WTC11 (cell line): ENCODE data around the gene NCOA6. TPM values are rescaled to one million over a fixed set of nuclear protein-coding genes. Genes with fewer than 3 reads are reported as not detected.

Experiments
- ATAC-seq: fragments of 200-7000 bp; cut with Tn5 transposase; 2 replicates; pipeline ENCODE4 v1.10.0; 2021; ENCODE audit warnings: mild to moderate bottlenecking, moderate library complexity
- CTCF ChIA-PET: fragments of 300-600 bp; sonication (Branson Sonifier 250); formaldehyde crosslinking; loops from one replicate; lab custom pipeline; 2021; ENCODE audit warnings: antibody characterized with exemption; lab: Charles Lee
- POLR2A ChIA-PET: fragments of 350-600 bp; sonication (Branson Sonifier 250); formaldehyde crosslinking; loops from one replicate; lab custom pipeline; 2021; ENCODE audit warnings: antibody characterized with exemption; lab: Charles Lee
- DNase-seq: peaks from one replicate; pipeline ENCODE4 v3.0.0; 2021; ENCODE audit warnings: low spot score
- H3K27ac Mint-ChIP-seq: 2 replicates; pipeline ENCODE4 v1.8.0; 2021; ENCODE audit warnings: mixed read lengths
- H3K27me3 Mint-ChIP-seq: 2 replicates; pipeline ENCODE4 v1.8.0; 2021; ENCODE audit warnings: low read depth, mild to moderate bottlenecking, moderate library complexity, mixed read lengths
- H3K36me3 Mint-ChIP-seq: 2 replicates; pipeline ENCODE4 v1.8.0; 2021; ENCODE audit warnings: mixed read lengths
- H3K4me1 Mint-ChIP-seq: 2 replicates; pipeline ENCODE4 v1.8.0; 2022; ENCODE audit warnings: mixed read lengths
- H3K4me3 Mint-ChIP-seq: 2 replicates; pipeline ENCODE4 v1.8.0; 2021; ENCODE audit warnings: mild to moderate bottlenecking, moderate library complexity, mixed read lengths
- H3K9me3 Mint-ChIP-seq: 2 replicates; pipeline ENCODE4 v1.8.0; 2021; ENCODE audit warnings: mixed read lengths
- GTF2I ChIP-seq: fragments of 250-450 bp; sonication (Bioruptor Pico); conservative IDR thresholded peaks from 2 replicates; pipeline ENCODE4 v1.4.0; 2021; ENCODE audit warnings: mild to moderate bottlenecking
- JAZF1 ChIP-seq: fragments of 250-450 bp; sonication (Bioruptor Pico); IDR thresholded peaks from 2 replicates; pipeline ENCODE4 v1.9.0; 2021; ENCODE audit warnings: moderate library complexity, mild to moderate bottlenecking, inconsistent platforms
- JUN ChIP-seq: sonication (generic); formaldehyde crosslinking; IDR thresholded peaks from 2 replicates; pipeline ENCODE4 v1.8.0; 2023; ENCODE audit warnings: mild to moderate bottlenecking, missing genetic modification reagents
- SMAD4 ChIP-seq: sonication (generic); formaldehyde crosslinking; IDR thresholded peaks from 2 replicates; pipeline ENCODE4 v1.8.0; 2022; ENCODE audit warnings: mild to moderate bottlenecking, missing genetic modification reagents
- USF1 ChIP-seq: sonication (generic); formaldehyde crosslinking; IDR thresholded peaks from 2 replicates; pipeline ENCODE4 v1.8.0; 2022; ENCODE audit warnings: mild to moderate bottlenecking, missing genetic modification reagents
- ZBTB21 ChIP-seq: sonication (generic); formaldehyde crosslinking; IDR thresholded peaks from 2 replicates; pipeline ENCODE4 v1.8.1; 2023; ENCODE audit warnings: mild to moderate bottlenecking, missing genetic modification reagents, borderline replicate concordance
- ZNF121 ChIP-seq: sonication (generic); formaldehyde crosslinking; IDR thresholded peaks from 2 replicates; pipeline ENCODE4 v1.8.0; 2023; ENCODE audit warnings: missing genetic modification reagents
- ZNF138 ChIP-seq: sonication (generic); formaldehyde crosslinking; conservative IDR thresholded peaks from 2 replicates; pipeline ENCODE4 v1.8.1; 2022; ENCODE audit warnings: mild to moderate bottlenecking, moderate library complexity, missing genetic modification reagents
- total RNA-seq: library from RNA; stranded (reverse); gene quantifications from 3 replicates; pipeline ENCODE4 v1.2.3, GENCODE V29; 2021
- TF ChIP-seq, protein P1 (sequence below): sonication (generic); formaldehyde crosslinking; IDR thresholded peaks from 2 replicates; pipeline ENCODE4 v1.8.1; 2022; ENCODE audit warnings: mild to moderate bottlenecking, moderate library complexity, missing genetic modification reagents
- TF ChIP-seq, protein P2 (sequence below): fragments of 250-450 bp; sonication (Bioruptor Pico); IDR thresholded peaks from 2 replicates; pipeline ENCODE4 v1.9.0; 2021; ENCODE audit warnings: mild to moderate bottlenecking, borderline replicate concordance
- TF ChIP-seq, protein P3 (sequence below): sonication (generic); formaldehyde crosslinking; IDR thresholded peaks from 2 replicates; pipeline ENCODE4 v1.8.1; 2022; ENCODE audit warnings: mild to moderate bottlenecking, missing genetic modification reagents, moderate library complexity, borderline replicate concordance
- TF ChIP-seq, protein P4 (sequence below): fragments of 250-450 bp; sonication (Bioruptor Pico); IDR thresholded peaks from 2 replicates; pipeline ENCODE4 v1.9.0; 2021; ENCODE audit warnings: mild to moderate bottlenecking

NCOA6 gene
- total RNA-seq, 1 experiment from 2014 or later: 10.1 TPM

DNA sequence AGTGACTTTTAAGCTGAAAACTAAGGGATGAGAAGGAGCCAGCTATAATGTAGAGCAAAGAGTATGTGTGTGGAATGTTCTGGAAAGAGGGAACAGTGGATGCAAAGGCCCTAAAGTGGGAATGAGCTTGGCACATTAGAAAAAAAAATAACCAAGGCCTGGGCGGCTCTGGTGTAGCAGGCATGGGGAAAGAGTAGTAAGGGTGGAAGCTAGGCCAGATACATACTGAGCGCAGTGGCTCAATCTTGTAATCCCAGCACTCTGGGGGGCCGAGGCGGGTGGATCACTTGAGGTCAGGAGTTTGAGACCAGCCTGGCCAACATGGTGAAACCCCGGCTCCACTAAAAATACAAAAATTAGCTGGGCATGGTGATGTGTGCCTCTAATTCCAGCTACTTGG, 38.8 kb upstream of the NCOA6 start (continued):
- TF ChIP-seq USF1 (CRISPR knock-in tag): no peak
- no peak for TF ChIP-seq ZBTB21 (CRISPR knock-in tag)
- TF ChIP-seq, protein P1, sequence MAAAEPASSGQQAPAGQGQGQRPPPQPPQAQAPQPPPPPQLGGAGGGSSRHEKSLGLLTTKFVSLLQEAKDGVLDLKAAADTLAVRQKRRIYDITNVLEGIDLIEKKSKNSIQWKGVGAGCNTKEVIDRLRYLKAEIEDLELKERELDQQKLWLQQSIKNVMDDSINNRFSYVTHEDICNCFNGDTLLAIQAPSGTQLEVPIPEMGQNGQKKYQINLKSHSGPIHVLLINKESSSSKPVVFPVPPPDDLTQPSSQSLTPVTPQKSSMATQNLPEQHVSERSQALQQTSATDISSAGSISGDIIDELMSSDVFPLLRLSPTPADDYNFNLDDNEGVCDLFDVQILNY: no peak

DNA sequence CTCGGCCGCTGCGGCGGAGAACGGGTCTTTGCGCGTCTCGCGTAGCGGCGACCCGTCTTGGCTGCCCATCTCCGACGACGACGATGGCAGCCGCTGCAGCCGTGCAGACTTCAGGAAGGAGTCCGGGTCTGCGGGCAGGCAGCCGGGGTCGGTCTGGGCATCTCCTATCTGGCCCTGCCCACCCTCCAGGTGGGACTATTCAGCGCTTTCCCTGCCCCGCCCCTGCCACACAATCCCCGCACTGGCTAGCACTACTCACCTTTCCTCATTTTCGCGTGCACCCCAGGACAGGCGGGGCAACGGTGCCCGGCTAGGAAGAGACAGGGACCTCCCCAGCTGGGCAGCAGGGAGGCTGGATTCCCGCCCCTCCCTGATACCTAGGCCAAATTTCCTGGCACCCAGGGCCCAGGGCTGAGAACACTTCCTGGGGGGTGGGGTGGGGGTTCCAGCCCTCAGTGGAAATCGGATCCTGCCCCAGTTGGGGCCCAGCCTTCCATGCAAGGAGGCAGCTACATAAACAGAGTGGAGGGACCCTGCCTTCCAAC, 38.0 kb upstream of the NCOA6 start:
- POLR2A ChIA-PET: interaction anchor here (0.6 kb wide), 1 partner anchor 165 kb away, joined by 3 read pairs; no protein-coding TSS in a partner anchor
- peak; percentile 36 for DNase-seq

More for the DNA sequence above, 38.0 kb upstream of the NCOA6 start:
- CTCF ChIA-PET: interaction anchor here (1.1 to 3.5 kb wide), 6 partner anchors 9 to 135 kb away, joined by 3 to 24 read pairs (median 5); partner anchors contain the start of genes ACSS2, GGT7, GSS and MYH7B
- ATAC-seq: peak; percentile 79
- TF ChIP-seq JAZF1 (CRISPR knock-in tag) (no peak), JUN (CRISPR knock-in tag) (no peak), ZNF138 (CRISPR knock-in tag) (no peak), GTF2I (CRISPR knock-in tag) (no peak), ZNF121 (no peak), SMAD4 (CRISPR knock-in tag) (no peak)
- TF ChIP-seq, protein P2, sequence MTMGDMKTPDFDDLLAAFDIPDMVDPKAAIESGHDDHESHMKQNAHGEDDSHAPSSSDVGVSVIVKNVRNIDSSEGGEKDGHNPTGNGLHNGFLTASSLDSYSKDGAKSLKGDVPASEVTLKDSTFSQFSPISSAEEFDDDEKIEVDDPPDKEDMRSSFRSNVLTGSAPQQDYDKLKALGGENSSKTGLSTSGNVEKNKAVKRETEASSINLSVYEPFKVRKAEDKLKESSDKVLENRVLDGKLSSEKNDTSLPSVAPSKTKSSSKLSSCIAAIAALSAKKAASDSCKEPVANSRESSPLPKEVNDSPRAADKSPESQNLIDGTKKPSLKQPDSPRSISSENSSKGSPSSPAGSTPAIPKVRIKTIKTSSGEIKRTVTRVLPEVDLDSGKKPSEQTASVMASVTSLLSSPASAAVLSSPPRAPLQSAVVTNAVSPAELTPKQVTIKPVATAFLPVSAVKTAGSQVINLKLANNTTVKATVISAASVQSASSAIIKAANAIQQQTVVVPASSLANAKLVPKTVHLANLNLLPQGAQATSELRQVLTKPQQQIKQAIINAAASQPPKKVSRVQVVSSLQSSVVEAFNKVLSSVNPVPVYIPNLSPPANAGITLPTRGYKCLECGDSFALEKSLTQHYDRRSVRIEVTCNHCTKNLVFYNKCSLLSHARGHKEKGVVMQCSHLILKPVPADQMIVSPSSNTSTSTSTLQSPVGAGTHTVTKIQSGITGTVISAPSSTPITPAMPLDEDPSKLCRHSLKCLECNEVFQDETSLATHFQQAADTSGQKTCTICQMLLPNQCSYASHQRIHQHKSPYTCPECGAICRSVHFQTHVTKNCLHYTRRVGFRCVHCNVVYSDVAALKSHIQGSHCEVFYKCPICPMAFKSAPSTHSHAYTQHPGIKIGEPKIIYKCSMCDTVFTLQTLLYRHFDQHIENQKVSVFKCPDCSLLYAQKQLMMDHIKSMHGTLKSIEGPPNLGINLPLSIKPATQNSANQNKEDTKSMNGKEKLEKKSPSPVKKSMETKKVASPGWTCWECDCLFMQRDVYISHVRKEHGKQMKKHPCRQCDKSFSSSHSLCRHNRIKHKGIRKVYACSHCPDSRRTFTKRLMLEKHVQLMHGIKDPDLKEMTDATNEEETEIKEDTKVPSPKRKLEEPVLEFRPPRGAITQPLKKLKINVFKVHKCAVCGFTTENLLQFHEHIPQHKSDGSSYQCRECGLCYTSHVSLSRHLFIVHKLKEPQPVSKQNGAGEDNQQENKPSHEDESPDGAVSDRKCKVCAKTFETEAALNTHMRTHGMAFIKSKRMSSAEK (CRISPR knock-in tag): no peak
- TF ChIP-seq, protein P1: no peak
- TF ChIP-seq, protein P3, sequence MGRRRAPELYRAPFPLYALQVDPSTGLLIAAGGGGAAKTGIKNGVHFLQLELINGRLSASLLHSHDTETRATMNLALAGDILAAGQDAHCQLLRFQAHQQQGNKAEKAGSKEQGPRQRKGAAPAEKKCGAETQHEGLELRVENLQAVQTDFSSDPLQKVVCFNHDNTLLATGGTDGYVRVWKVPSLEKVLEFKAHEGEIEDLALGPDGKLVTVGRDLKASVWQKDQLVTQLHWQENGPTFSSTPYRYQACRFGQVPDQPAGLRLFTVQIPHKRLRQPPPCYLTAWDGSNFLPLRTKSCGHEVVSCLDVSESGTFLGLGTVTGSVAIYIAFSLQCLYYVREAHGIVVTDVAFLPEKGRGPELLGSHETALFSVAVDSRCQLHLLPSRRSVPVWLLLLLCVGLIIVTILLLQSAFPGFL: no peak
- TF ChIP-seq, protein P4, sequence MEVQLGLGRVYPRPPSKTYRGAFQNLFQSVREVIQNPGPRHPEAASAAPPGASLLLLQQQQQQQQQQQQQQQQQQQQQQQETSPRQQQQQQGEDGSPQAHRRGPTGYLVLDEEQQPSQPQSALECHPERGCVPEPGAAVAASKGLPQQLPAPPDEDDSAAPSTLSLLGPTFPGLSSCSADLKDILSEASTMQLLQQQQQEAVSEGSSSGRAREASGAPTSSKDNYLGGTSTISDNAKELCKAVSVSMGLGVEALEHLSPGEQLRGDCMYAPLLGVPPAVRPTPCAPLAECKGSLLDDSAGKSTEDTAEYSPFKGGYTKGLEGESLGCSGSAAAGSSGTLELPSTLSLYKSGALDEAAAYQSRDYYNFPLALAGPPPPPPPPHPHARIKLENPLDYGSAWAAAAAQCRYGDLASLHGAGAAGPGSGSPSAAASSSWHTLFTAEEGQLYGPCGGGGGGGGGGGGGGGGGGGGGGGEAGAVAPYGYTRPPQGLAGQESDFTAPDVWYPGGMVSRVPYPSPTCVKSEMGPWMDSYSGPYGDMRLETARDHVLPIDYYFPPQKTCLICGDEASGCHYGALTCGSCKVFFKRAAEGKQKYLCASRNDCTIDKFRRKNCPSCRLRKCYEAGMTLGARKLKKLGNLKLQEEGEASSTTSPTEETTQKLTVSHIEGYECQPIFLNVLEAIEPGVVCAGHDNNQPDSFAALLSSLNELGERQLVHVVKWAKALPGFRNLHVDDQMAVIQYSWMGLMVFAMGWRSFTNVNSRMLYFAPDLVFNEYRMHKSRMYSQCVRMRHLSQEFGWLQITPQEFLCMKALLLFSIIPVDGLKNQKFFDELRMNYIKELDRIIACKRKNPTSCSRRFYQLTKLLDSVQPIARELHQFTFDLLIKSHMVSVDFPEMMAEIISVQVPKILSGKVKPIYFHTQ (CRISPR knock-in tag): no peak
- H3K9me3 Mint-ChIP-seq: no peaks in the 10 kb centered on the region
- H3K36me3 Mint-ChIP-seq: peaks cover 3% of the 10 kb centered on the region; the same call in 1 of the 2 replicates
- peak overlapping the region; percentile 61 for H3K4me3 Mint-ChIP-seq
- peak overlapping the region; percentile 80; the same call in 1 of the 2 replicates for H3K27ac Mint-ChIP-seq
- H3K4me1 Mint-ChIP-seq: peaks cover 18% of the 10 kb centered on the region
- H3K27me3 Mint-ChIP-seq: peaks cover 4% of the 10 kb centered on the region; the same call in 1 of the 2 replicates
